Measurements from ENCODE around the gene STAC3.

Gene STAC3

GRCh38 chr12:57205931-57206330 lies 45.1 kb downstream of the STAC3 start:
- TF ChIP-seq CTCF (conservative IDR thresholded peaks at IDR 0.05; ENCODE audit: low read depth, low read length): no peak
- H3K4me3 ChIP-seq (ENCODE audit: low read depth, low read length): no peak overlapping the region
- DNase-seq (ENCODE audit: low read depth): no peak

- no peak for DNase-seq (ENCODE audit: low read depth)
- no peak overlapping the region for H3K4me3 ChIP-seq (ENCODE audit: low read depth, low read length)
- TF ChIP-seq CTCF (conservative IDR thresholded peaks at IDR 0.05; ENCODE audit: low read depth, low read length): no peak
Measured at GRCh38 chr12:57205186-57205585, 45.8 kb downstream of the STAC3 start.

GRCh38 chr12:57204454-57204853 lies 46.5 kb downstream of the STAC3 start:
- TF ChIP-seq CTCF (conservative IDR thresholded peaks at IDR 0.05; ENCODE audit: low read depth, low read length): no peak
- H3K4me3 ChIP-seq (ENCODE audit: low read depth, low read length): no peak overlapping the region
- no peak for DNase-seq (ENCODE audit: low read depth)

GRCh38 chr12:57203791-57204190 lies 47.2 kb downstream of the STAC3 start:
- no peak for TF ChIP-seq CTCF (conservative IDR thresholded peaks at IDR 0.05; ENCODE audit: low read depth, low read length)
- DNase-seq (ENCODE audit: low read depth): no peak
- no peak overlapping the region for H3K4me3 ChIP-seq (ENCODE audit: low read depth, low read length)

- no peak for DNase-seq (ENCODE audit: low read depth)
- no peak overlapping the region for H3K4me3 ChIP-seq (ENCODE audit: low read depth, low read length)
- TF ChIP-seq CTCF (conservative IDR thresholded peaks at IDR 0.05; ENCODE audit: low read depth, low read length): no peak
Measured at GRCh38 chr12:57203201-57203600, 47.8 kb downstream of the STAC3 start.

- TF ChIP-seq CTCF (conservative IDR thresholded peaks at IDR 0.05; ENCODE audit: low read depth, low read length): no peak
- H3K4me3 ChIP-seq (ENCODE audit: low read depth, low read length): no peak overlapping the region
- DNase-seq (ENCODE audit: low read depth): no peak
Measured at GRCh38 chr12:57202321-57202720, 48.7 kb downstream of the STAC3 start.

GRCh38 chr12:57201631-57202030 lies 49.4 kb downstream of the STAC3 start:
- DNase-seq (ENCODE audit: low read depth): no peak
- TF ChIP-seq CTCF (conservative IDR thresholded peaks at IDR 0.05; ENCODE audit: low read depth, low read length): no peak
- no peak overlapping the region for H3K4me3 ChIP-seq (ENCODE audit: low read depth, low read length)

Data from choroid plexus epithelial cell (primary cell).